SH-SY5Y (cell line): ENCODE results near the gene ISM1.

ENCODE experiments used
- GATA2 ChIP-seq: IDR thresholded peaks from 2 replicates; pipeline ENCODE4 v1.6.1; 2011; ENCODE audit warnings: mild to moderate bottlenecking, low read depth, low read length
- GATA3 ChIP-seq: IDR thresholded peaks from 2 replicates; pipeline ENCODE4 v1.6.1; 2011; ENCODE audit warnings: low read depth, mild to moderate bottlenecking, low read length, moderate library complexity

The ISM1 gene

DNA sequence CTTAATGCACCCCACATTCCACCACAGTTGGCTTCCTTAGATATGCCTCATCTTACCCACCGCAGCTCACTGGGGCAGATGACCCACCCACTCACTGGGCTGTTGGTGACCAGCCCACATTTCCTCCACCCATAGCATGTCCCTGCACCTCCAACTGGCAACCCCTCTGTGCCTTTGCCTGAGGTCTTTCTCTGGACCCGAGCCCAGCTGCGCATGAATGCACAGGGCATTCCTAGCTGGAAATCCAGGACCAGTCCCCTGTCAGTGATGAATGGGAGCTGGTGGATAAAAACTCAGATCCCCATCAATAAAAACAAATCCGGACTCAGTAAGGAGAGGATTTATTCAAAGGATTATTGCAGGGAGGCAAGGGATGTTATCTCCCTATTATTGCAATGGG, 75.0 kb downstream of the ISM1 start:
- TF ChIP-seq GATA2 (no peak), GATA3 (no peak)

- TF ChIP-seq GATA3 (no peak), GATA2 (no peak)
These were observed 76.2 kb downstream of the ISM1 start for GRCh38 chr20:13297147-13297899.

- TF ChIP-seq GATA2: no peak
- no peak for TF ChIP-seq GATA3
These were observed 77.8 kb downstream of the ISM1 start for GRCh38 chr20:13298692-13299373.

GRCh38 chr20:13299401-13299800, 78.3 kb downstream of the ISM1 start:
- TF ChIP-seq GATA2: no peak
- no peak for TF ChIP-seq GATA3

DNA sequence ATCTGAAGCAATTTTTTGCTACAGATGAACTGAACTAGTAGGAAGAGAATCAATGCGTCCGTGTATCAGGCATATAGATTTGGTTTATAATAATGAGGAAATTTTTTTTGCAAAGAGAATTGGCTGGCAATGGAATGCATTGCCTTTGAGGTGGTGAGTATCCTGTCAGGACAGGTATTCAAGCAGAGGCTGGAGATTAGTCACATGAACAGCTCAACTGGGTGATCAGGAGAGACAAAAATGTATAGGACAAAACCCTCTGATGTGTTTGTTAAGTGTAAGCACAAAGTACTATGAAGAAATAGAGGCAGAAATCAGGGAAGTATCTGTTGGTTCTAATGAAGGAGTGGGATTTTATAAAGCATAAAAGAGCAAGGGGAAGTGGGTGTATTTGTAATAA, 80.5 kb downstream of the ISM1 start:
- no peak for TF ChIP-seq GATA2
- TF ChIP-seq GATA3: no peak

GRCh38 chr20:13302647-13303450, 81.8 kb downstream of the ISM1 start:
- TF ChIP-seq GATA3 (no peak), GATA2 (no peak)

DNA sequence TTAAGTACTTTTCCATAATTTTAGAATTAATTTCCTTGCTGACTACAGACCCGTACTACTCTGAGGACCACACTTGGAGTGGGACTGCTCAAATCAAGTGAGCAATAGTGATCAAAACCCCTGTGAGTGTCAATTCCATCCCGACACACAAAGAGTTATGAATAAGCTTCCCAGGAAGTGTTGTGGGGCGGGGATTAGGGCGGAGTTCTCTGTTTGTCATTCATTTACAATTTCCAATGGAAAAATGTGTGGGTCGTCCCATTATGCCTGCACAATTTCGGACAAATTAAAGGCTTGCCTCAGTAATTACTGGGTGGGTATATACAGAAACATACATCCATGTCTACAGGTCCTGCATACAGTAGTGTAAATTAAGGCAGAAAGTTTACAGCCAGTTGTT, 84.2 kb downstream of the ISM1 start:
- no peak for TF ChIP-seq GATA3

DNA sequence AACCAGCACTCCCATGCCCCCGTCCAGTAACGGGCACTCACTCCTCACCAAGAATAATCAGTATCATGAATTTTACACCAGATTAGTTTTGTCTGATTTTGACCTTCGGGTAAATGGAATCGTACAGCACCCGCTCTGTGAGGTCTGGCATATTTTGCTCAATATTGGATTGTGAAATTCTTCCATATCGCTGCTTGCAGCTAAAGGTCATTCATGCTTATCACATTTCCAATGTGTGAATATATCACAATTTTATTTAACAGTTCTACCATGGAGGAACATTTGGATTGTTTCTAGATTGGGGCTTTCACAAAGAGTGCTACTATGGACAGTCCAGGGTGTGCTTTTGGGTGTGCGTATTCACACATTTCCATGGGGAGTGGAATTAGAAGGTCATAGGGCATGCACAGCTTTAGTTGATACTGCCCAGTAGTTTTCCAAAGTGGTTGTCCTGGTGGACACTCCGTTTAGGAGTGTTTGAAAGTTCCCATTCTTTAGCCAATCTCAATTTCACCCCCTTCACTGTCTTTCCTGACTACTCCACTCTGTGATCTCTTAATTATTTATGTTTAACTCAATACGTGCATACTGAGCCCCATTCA, 86.6 kb downstream of the ISM1 start:
- TF ChIP-seq GATA3 (no peak), GATA2 (no peak)

DNA sequence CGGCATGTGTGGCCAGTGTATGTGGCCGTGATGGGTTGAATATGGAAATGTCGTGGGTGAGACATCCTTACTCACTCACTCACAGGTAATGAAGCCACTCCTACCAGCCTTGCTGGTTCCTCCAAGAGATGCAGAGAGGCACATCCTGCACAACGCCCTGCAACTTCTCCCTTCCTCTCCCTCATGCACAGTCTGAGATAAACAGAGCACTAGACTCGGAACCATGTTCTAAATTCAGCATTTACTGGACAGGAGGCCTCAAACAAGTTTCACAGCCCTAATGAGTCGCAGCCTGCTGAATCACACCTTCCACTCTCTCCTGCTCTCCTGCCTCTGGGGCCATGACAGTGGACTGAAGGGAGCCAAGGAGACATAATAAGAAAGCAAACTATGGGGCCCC, 91.2 kb downstream of the ISM1 start:
- TF ChIP-seq GATA2 (no peak), GATA3 (no peak)

- no peak for TF ChIP-seq GATA2
- TF ChIP-seq GATA3: no peak
These were observed 92.1 kb downstream of the ISM1 start for GRCh38 chr20:13313201-13313600.

- no peak for TF ChIP-seq GATA3
- TF ChIP-seq GATA2: no peak
These were observed 96.4 kb downstream of the ISM1 start for GRCh38 chr20:13317439-13317838.

DNA sequence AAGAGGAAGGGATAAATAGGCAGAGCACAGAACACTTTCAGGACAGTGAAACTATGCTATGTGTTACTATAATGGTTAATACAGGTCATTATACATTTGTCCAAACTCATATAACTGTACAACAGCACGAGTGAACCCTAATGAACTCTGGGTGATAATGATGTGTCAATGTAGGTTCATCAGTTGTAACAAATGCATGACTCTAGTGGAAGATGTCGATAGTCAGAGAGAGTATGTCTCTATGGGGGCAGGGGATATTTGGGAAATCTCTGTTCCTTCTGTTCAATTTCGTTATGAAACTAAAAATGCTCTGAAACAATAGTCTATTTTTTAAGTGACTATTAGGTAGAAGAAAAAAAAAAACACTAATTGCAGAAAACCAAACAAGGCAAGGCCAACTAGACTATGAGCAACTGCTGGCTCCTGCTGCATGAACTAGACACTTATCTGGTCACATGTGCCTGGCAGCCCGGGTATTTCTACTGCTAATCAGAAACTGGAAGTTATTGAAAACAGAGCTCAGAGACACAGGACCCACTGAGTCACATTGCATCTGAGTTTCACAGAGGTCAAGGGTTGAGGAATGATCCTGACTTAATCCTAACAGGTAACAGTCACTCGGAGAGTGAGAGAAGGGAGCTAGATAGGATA, 97.9 kb downstream of the ISM1 start:
- TF ChIP-seq GATA3 (no peak), GATA2 (no peak)

GRCh38 chr20:13320702-13321101, 99.6 kb downstream of the ISM1 start:
- TF ChIP-seq GATA3 (no peak), GATA2 (no peak)

DNA sequence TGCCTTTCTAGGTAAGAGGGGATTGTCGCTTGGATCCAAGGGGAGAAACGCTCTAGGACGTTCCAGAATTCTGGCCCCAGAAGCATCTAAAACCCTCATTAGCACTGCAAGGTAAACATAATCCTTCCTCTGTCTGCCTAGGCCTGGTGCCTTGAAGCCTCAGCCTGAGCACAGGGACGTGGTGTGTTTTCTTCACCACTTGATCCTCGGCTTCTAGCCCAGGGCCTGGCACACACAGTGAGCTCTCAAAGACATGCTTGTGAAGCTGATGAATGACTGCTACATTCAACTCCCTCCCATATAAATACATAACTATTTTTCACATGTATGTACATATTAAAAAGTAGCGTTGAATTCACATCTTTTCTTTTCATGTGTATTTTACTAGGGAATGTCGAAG, 100.3 kb downstream of the ISM1 start:
- TF ChIP-seq GATA3: no peak
- no peak for TF ChIP-seq GATA2

DNA sequence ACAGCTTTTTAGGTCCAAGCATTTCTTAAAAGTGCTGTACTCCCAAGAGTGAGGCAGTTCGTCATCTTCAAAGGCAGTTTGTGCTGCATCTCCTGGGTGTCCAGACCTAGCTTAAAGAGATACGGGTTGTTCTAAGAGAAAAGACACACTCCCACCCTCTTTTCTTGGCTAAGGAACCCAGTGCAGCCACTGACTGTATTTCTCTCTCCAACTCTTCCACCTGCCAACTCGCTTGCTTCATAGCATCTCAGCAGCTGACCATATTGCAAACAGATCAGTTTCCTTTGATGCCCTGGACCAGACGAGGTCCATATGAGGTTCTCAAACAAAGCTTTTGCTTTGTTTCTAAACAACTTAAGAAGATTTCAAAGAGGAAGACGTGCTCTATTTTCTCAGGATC, 101.1 kb downstream of the ISM1 start:
- no peak for TF ChIP-seq GATA2
- TF ChIP-seq GATA3: no peak
